ENCODE data around the gene PACSIN1. TPM values are rescaled to one million over a fixed set of nuclear protein-coding genes. Genes with fewer than 3 reads are reported as not detected.

The PACSIN1 gene
- total RNA-seq, 1 experiment from 2014 or later: 5.0 TPM

- Histone ChIP-seq H3K27ac (ENCODE audit: low read depth, low read length) (no peak overlapping the region), H3K36me3 (ENCODE audit: control insufficient read depth in 1 of 2, insufficient read depth in 2 of 2, low read length in 2 of 2) (no peaks in the 10 kb centered on the region), H3K79me2 (ENCODE audit: insufficient read depth, low read length) (no peaks in the 10 kb centered on the region), H3K27me3 (ENCODE audit: insufficient read depth, low read length) (no peaks in the 10 kb centered on the region), H4K20me1 (ENCODE audit: insufficient read depth) (no peaks in the 10 kb centered on the region), H3K9ac (ENCODE audit: low read length) (no peak overlapping the region), H3K9me2 (ENCODE audit: insufficient read depth) (no peaks in the 10 kb centered on the region), H3K4me2 (ENCODE audit: low read length) (no peak overlapping the region), H3K4me1 (ENCODE audit: control insufficient read depth in 1 of 2, insufficient read depth in 2 of 2, low read length in 2 of 2) (no peaks in the 10 kb centered on the region), H3K9me3 (ENCODE audit: control insufficient read depth in 1 of 2, insufficient read depth in 1 of 2, low read depth in 1 of 2, low read length in 2 of 2) (no peaks in the 10 kb centered on the region), H3K4me3 (replicated peaks in 1 of 2; ENCODE audit: low read depth in 1 of 2, low read length in 2 of 2) (no peak overlapping the region), H2AFZ (ENCODE audit: low read depth, low read length, poor library complexity, severe bottlenecking) (no peak overlapping the region)
- TF ChIP-seq ZFX (IDR thresholded peaks at IDR 0.05) (no peak), REST (IDR thresholded peaks at IDR 0.05; ENCODE audit: low read depth) (no peak)
- no TSS peak for BruUV-seq (replicated peaks)
- intact Hi-C loops (cut with micrococcal nuclease): no loop called here
- RAD21 ChIA-PET (ENCODE audit: low non-redundant PET in 1 of 2, low total read pairs in 2 of 2, uncharacterized antibody in 2 of 2, unreplicated experiment in 2 of 2): no interaction called here
- ATAC-seq: no peak
- no peak for DNase-seq (ENCODE audit: low read depth, low spot score)
- CTCF ChIA-PET: no interaction called here
- POLR2A ChIA-PET: no interaction called here
Observed at GRCh38 chr6:34511214-34511914, 45.5 kb downstream of the PACSIN1 start.

DNA sequence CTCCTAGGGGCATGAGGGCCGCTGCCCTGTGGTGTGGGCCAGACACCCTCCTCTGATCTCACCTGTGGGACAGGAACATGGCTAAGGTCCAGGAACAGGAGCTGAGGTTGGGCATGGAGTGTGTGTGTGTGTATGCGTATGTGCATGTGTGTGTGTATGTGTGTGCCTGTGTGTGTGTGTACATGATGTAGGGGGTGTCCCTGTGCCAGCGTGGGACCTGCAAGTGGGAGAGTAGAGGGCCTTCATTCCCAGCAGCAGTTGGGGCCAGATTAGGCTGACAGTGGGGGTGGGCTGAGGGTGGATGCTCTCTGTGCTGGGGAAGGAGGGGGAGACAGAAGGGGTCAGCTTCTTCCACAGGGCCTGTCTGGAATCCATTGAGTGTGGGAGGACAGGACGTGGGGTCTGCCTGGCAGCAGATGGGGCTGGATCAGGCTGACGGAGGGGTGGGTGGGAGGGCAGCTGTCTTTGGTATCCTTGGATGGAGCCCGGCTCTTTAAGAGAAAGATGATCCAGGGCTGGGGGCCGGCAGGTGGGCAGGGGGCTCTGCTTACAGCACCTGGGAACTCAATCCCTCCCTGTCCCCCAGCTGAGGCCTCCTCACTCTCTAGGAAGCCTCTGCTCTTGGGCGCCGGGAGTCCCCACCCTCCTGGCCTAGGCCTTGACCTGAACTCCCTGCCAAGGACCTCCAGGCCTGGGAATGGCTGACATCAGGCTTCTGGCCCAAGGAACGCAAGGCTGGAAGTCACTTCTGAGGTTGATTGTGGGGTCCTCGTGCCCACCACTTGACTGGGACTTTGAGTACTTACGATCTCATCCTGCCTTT lies 46.2 kb downstream of the PACSIN1 start:
- Histone ChIP-seq H3K9ac (ENCODE audit: low read length) (no peak overlapping the region), H3K27ac (ENCODE audit: low read depth, low read length) (no peak overlapping the region), H3K79me2 (ENCODE audit: insufficient read depth, low read length) (no peaks in the 10 kb centered on the region), H3K9me3 (ENCODE audit: control insufficient read depth in 1 of 2, insufficient read depth in 1 of 2, low read depth in 1 of 2, low read length in 2 of 2) (no peaks in the 10 kb centered on the region), H2AFZ (ENCODE audit: low read depth, low read length, poor library complexity, severe bottlenecking) (no peak overlapping the region), H3K4me3 (replicated peaks in 1 of 2; ENCODE audit: low read depth in 1 of 2, low read length in 2 of 2) (no peak overlapping the region), H3K9me2 (ENCODE audit: insufficient read depth) (no peaks in the 10 kb centered on the region), H3K36me3 (ENCODE audit: control insufficient read depth in 1 of 2, insufficient read depth in 2 of 2, low read length in 2 of 2) (no peaks in the 10 kb centered on the region), H3K27me3 (ENCODE audit: insufficient read depth, low read length) (no peaks in the 10 kb centered on the region), H4K20me1 (ENCODE audit: insufficient read depth) (no peaks in the 10 kb centered on the region), H3K4me1 (ENCODE audit: control insufficient read depth in 1 of 2, insufficient read depth in 2 of 2, low read length in 2 of 2) (no peaks in the 10 kb centered on the region), H3K4me2 (ENCODE audit: low read length) (no peak overlapping the region)
- ATAC-seq: no peak
- BruUV-seq (replicated peaks): no TSS peak
- DNase-seq (ENCODE audit: low read depth, low spot score): no peak
- CTCF ChIA-PET: no interaction called here
- POLR2A ChIA-PET: no interaction called here
- TF ChIP-seq FOSL1 (IDR thresholded peaks at IDR 0.05; ENCODE audit: low read depth): no peak
- TF ChIP-seq, protein P1, sequence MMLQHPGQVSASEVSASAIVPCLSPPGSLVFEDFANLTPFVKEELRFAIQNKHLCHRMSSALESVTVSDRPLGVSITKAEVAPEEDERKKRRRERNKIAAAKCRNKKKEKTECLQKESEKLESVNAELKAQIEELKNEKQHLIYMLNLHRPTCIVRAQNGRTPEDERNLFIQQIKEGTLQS (IDR thresholded peaks at IDR 0.05): no peak
- no peak for TF ChIP-seq SIN3A (IDR thresholded peaks at IDR 0.05; ENCODE audit: low read depth)
- no peak for TF ChIP-seq POLR2AphosphoS5 (IDR thresholded peaks at IDR 0.05; ENCODE audit: low read depth, low read length)
- no peak for TF ChIP-seq EGR1 (IDR thresholded peaks at IDR 0.05; ENCODE audit: low read depth)
- TF ChIP-seq YY1 (IDR thresholded peaks at IDR 0.05; ENCODE audit: extremely low read depth, insufficient replicate concordance, low read depth, low read length): no peak
- TF ChIP-seq, protein P2, sequence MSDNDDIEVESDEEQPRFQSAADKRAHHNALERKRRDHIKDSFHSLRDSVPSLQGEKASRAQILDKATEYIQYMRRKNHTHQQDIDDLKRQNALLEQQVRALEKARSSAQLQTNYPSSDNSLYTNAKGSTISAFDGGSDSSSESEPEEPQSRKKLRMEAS (IDR thresholded peaks at IDR 0.05): no peak
- intact Hi-C loops (cut with micrococcal nuclease): no loop called here
- RAD21 ChIA-PET (ENCODE audit: low non-redundant PET in 1 of 2, low total read pairs in 2 of 2, uncharacterized antibody in 2 of 2, unreplicated experiment in 2 of 2): no interaction called here
